Activated naive CD4-positive, alpha-beta T cell treated with anti-CD3 and anti-CD28 coated beads, Interleukin-2, amount 10 ng/mL, durations not matched to agents 7 days and 5 days (primary cell): ENCODE measurements around the gene DPF1.
"Not testable (repeated sequence)": the region's sequence is repeated elsewhere in the genome, so short reads cannot be mapped to it uniquely, and the experiment has no call there.

Experiments
- CTCF ChIA-PET: fragments of 350-600 bp; sonication (Branson Sonifier 250); formaldehyde crosslinking; loops from one replicate; lab custom pipeline; 2021; ENCODE audit warnings: antibody characterized with exemption; lab: Charles Lee
- DNase-seq: peaks from one replicate; pipeline ENCODE4 v3.0.0-alpha.2; 2020
- H3K27ac Mint-ChIP-seq: one replicate; pipeline ENCODE4 v1.8.0; 2021; ENCODE audit warnings: mild to moderate bottlenecking, moderate library complexity, mixed read lengths
- H3K27me3 Mint-ChIP-seq: one replicate; pipeline ENCODE4 v1.8.0; 2021; ENCODE audit warnings: mild to moderate bottlenecking, mixed read lengths
- H3K36me3 Mint-ChIP-seq: one replicate; pipeline ENCODE4 v1.8.0; 2021; ENCODE audit warnings: mixed read lengths
- H3K4me1 Mint-ChIP-seq: one replicate; pipeline ENCODE4 v1.8.0; 2021; ENCODE audit warnings: mixed read lengths
- H3K4me3 Mint-ChIP-seq: one replicate; pipeline ENCODE4 v1.8.0; 2021; ENCODE audit warnings: mild to moderate bottlenecking, moderate library complexity, mixed read lengths
- H3K9me3 Mint-ChIP-seq: one replicate; pipeline ENCODE4 v1.8.0; 2021; ENCODE audit warnings: mixed read lengths

The DPF1 gene

DNA sequence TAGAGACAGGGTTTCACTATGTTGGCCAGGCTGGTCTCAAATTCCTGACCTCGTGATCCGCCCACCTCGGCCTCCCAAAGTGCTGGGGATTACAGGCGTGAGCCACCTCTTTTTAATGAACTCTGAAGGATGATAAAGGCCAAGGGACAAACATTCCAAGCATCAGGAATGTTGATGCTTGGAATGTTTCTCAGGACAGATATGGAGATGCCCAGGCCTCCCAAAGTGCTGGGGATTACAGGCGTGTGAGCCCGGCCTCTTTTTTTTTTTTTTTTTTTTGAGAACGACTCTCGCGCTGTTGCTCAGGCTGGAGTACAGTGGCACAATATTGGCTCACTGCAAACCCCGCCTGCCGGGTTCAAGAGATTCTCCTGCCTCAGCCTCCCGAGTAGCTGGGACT is 37.9 kb upstream of the DPF1 start:
- CTCF ChIA-PET, DNase-seq, H3K4me3 Mint-ChIP-seq, H3K9me3 Mint-ChIP-seq, H3K27ac Mint-ChIP-seq, H3K36me3 Mint-ChIP-seq: not testable (repeated sequence)
- peaks cover 39% of the 10 kb centered on the region for H3K27me3 Mint-ChIP-seq
- H3K4me1 Mint-ChIP-seq, result peaks cover 24% of the 10 kb centered on the region

DNA sequence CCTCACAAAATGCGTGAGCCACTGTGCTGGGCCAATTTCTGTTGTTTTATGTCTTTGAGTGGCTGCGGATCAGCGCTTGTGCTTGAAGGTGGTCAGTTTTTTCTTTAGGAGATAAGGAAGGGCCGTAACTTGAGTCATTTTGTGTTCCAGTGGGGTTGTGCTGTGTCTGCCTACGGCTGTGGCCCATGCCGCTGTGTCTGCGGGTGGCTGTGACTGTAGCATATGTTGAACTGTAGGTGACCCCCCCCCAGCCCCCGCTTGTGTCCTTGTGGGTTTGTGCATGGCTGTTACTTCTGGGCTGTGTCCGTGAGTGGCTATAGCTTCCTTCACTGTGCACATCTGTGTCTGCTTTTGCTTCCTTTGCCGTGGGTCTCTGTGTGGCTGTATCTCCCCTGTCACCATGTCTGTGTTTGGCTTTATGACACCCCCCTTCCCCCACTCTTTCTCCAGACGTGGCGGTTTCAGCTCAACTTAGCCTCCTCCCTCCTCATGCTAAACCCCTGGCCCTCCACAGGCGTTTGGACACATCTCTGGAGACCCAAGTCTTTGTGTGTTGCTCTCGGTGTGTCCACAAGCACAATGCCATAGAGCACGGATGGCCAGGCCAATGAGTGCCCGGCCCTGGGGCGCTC is 31.5 kb upstream of the DPF1 start:
- H3K4me1 Mint-ChIP-seq, result peaks cover 8% of the 10 kb centered on the region
- peaks cover 62% of the 10 kb centered on the region for H3K27me3 Mint-ChIP-seq
- H3K36me3 Mint-ChIP-seq, result no peaks in the 10 kb centered on the region
- CTCF ChIA-PET, result interaction anchor here (0.9 to 1.6 kb wide), 4 partner anchors 11 to 1283 kb away, joined by 3 to 6 read pairs (median 4); no protein-coding TSS in a partner anchor
- H3K27ac Mint-ChIP-seq, result no peak overlapping the region
- DNase-seq, result no peak
- no peak overlapping the region for H3K4me3 Mint-ChIP-seq
- no peaks in the 10 kb centered on the region for H3K9me3 Mint-ChIP-seq

DNA sequence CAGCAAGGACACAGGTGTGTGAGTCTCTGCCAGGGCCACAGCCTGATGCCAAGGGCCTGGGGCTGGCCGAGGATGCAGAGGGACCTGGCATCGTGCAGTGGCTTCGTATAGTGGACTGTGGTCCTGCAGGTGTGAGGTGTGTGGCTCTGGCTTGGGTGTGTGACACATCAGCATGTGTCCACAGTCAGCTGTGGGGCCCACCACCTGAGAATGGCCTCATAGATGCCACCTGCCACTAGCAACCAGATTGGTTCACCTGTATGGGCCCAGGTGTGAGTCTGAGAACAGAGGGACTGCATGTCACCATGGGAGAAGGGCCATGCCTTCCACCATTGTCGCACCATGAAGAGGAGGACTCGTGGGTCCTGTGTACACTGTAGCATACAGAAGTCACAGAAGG is 29.8 kb upstream of the DPF1 start:
- Mint-ChIP-seq H3K27ac (no peak overlapping the region), H3K36me3 (no peaks in the 10 kb centered on the region), H3K9me3 (no peaks in the 10 kb centered on the region), H3K4me1 (peaks cover 8% of the 10 kb centered on the region), H3K4me3 (no peak overlapping the region), H3K27me3 (peaks cover 59% of the 10 kb centered on the region)
- CTCF ChIA-PET, result interaction anchor here (3.1 kb wide), 1 partner anchor 10 kb away, joined by 8 read pairs; no protein-coding TSS in a partner anchor
- DNase-seq, result no peak

DNA sequence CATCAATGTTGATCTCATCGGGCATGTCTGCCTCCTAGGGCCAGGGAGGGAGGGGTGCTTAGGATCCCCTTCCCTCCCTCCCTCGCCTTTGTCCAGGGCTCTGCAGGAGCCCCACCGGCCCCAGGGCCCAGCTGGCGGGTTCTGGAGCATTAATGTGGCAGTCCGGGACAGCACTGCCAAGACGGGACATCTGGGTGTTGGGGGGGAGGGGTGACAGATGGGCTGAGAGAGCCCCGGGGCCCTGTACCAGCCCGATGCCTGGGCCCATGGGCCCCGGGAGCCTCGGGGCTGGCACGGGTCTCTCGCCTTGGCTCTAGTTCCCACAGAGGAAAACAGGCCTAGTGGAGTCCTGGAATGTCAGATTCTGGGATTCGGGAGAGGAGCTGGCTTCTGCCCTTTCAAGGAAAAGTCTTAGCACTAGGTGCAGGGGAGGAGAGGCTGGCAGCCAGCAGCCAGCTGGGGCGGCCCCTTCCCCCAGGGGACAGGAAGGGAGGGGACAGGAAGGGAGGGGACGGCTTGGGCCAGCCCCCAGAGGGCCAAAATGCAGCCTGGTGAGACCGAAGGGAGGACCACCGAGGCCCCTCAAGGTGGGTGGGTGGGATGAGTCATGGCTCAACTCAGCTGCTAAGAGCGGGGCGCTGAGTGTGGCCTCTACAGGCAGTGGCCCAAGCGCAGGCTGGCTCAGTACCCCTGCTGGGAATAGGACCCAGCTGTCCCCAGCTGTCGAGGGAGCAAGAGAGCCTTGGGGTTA is 29.1 kb upstream of the DPF1 start:
- Mint-ChIP-seq H3K4me1 (peaks cover 8% of the 10 kb centered on the region), H3K27ac (no peak overlapping the region), H3K36me3 (no peaks in the 10 kb centered on the region), H3K27me3 (peaks cover 56% of the 10 kb centered on the region), H3K9me3 (no peaks in the 10 kb centered on the region), H3K4me3 (no peak overlapping the region)
- CTCF ChIA-PET, result interaction anchor here (3.1 kb wide), 1 partner anchor 10 kb away, joined by 8 read pairs; no protein-coding TSS in a partner anchor
- DNase-seq, result no peak

DNA sequence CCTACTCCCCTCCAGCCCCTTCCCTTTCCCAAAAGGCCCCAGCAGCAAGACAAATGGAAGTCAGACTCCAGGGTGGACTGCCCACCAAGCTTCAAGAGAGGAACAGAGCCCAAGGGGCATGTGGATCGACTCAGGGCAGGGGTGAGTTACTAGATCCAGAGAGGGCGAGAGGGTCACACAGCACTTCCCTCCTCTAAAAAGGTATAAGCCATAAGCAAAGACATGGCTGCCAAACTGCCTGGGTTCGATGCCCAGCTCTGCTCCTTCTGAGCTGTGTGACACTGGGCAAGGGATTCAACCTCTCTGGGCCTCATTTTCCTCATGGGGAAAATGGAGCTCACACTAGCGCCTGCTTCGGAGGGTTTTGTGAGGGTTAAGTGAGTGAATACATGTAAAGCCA is 28.4 kb upstream of the DPF1 start:
- H3K4me1 Mint-ChIP-seq, result peaks cover 8% of the 10 kb centered on the region
- no peaks in the 10 kb centered on the region for H3K36me3 Mint-ChIP-seq
- CTCF ChIA-PET, result interaction anchor here (3.1 kb wide), 1 partner anchor 9 kb away, joined by 8 read pairs; no protein-coding TSS in a partner anchor
- H3K4me3 Mint-ChIP-seq, result no peak overlapping the region
- no peak for DNase-seq
- H3K9me3 Mint-ChIP-seq, result no peaks in the 10 kb centered on the region
- peaks cover 52% of the 10 kb centered on the region for H3K27me3 Mint-ChIP-seq
- H3K27ac Mint-ChIP-seq, result no peak overlapping the region

DNA sequence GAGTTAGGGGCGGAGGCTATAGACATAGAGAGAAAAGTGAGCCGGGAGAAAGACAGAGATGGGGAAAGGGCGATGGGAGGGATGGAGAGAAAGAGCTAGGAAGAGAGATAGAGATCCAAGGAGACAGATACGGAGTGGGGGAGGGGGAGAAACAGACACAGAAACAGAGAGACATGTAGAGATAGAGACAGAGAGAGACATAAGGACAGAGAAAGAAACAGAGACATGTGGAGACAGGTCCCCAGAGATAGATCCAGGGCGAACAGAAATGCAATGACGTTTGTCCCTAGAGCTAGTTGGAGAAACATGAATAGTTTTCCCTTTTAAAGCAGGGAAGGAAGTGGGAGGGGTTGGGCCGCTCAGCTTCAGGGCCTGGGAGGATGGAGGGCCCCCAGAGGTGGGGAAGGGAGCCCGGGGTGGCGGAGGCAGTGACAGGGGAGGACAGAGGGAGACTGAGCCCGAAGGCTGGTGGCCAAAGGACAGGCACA is 27.6 kb upstream of the DPF1 start:
- H3K4me3 Mint-ChIP-seq, result no peak overlapping the region
- DNase-seq, result no peak
- H3K36me3 Mint-ChIP-seq, result no peaks in the 10 kb centered on the region
- peaks cover 6% of the 10 kb centered on the region for H3K4me1 Mint-ChIP-seq
- peaks cover 46% of the 10 kb centered on the region for H3K27me3 Mint-ChIP-seq
- CTCF ChIA-PET, result interaction anchor here (2.0 to 3.1 kb wide), 2 partner anchors 8 to 84 kb away, joined by 4 to 8 read pairs; partner anchors contain the start of gene CATSPERG
- H3K27ac Mint-ChIP-seq, result no peak overlapping the region
- H3K9me3 Mint-ChIP-seq, result no peaks in the 10 kb centered on the region

DNA sequence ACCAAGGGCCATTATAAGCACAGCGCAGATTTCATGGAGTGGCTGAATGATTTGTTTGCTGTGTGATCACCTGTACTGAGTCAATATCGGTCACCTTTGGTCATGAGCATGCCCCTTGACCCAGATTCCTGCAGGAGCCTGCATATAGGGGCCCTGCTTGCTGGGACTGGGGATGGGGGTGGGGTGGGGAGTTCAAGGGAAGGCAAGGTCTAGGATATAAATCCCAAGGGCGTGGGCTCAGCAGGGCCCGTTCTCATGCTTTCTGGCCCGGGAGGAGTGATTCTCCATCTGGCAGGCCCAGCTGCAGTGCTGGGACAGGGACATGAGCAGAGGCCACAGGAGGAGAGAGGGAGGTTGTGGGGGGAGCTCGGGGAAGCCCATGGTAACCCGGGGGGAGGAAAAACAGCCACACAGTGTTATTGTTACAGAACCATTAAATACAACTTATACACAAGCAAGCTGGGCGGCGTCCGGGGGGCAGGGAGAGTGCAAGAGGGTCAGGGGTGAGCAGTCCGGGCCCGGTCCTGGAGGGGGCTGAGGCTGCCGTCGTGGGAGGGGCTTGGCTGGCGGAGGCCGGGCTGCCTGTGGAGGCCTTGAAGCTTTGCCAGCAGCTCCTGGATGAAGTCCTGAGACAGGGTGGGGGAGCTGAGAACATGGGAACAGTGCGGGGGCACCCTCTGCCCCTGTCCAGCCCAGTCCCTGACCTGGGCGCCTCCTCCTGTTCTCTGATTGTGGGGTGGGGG is 27.0 kb upstream of the DPF1 start:
- H3K27ac Mint-ChIP-seq, result no peak overlapping the region
- DNase-seq, result no peak
- H3K36me3 Mint-ChIP-seq, result no peaks in the 10 kb centered on the region
- H3K9me3 Mint-ChIP-seq, result no peaks in the 10 kb centered on the region
- CTCF ChIA-PET, result interaction anchor here (2.0 to 3.1 kb wide), 2 partner anchors 8 to 84 kb away, joined by 4 to 8 read pairs; partner anchors contain the start of gene CATSPERG
- H3K4me3 Mint-ChIP-seq, result no peak overlapping the region
- peaks cover 40% of the 10 kb centered on the region for H3K27me3 Mint-ChIP-seq
- peaks cover 5% of the 10 kb centered on the region for H3K4me1 Mint-ChIP-seq

DNA sequence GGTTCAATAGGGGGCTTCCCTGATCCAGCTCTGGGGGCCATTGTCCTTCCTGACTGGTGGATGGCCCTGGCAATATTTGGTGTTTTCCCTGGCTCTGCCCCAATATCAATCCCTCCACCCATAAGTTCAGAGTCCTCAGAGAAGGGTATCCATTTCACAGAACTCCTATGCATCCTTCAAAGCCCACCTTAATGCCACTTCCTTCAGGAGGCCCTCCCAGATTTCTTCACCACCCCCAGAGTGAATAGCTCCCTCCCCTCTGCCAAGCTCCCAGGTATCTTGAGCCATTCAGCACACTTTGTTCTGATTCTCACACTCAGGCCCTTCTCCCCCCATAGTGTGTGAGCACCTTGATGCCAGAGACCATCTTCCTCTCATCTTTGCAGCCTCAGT is 26.4 kb upstream of the DPF1 start:
- Mint-ChIP-seq H3K36me3 (no peaks in the 10 kb centered on the region), H3K4me1 (peaks cover 5% of the 10 kb centered on the region), H3K9me3 (no peaks in the 10 kb centered on the region), H3K27ac (no peak overlapping the region), H3K4me3 (no peak overlapping the region), H3K27me3 (peaks cover 34% of the 10 kb centered on the region)
- CTCF ChIA-PET, result interaction anchor here (2.0 kb wide), 1 partner anchor 85 kb away, joined by 4 read pairs; the partner anchor contains the start of gene CATSPERG
- no peak for DNase-seq

DNA sequence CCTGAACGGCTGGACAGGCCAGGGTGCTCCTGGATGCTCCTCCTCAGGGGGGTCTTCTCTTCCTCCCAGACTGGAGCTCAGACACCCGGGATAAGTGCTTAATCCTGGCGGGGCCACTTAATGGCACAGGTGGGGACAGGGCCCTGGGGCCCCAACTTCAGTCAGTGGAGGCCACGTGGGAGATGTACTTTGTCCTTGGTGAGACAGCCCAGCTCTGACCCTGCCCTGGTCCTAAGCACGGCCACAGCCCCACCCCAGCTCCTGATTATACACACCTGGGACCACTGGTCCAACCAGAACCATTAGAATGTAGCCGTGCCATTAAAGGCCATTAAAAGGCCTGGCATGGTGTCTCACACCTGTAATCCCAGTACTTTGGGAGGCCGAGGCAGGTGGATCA is 24.4 kb upstream of the DPF1 start:
- Mint-ChIP-seq H3K36me3 (no peaks in the 10 kb centered on the region), H3K4me3 (no peak overlapping the region), H3K4me1 (peaks cover 7% of the 10 kb centered on the region), H3K27ac (no peak overlapping the region), H3K27me3 (peaks cover 15% of the 10 kb centered on the region), H3K9me3 (no peaks in the 10 kb centered on the region)
- CTCF ChIA-PET, result interaction anchor here (0.7 to 1.0 kb wide), 2 partner anchors 14 to 18 kb away, joined by 3 to 5 read pairs; no protein-coding TSS in a partner anchor
- DNase-seq, result no peak

DNA sequence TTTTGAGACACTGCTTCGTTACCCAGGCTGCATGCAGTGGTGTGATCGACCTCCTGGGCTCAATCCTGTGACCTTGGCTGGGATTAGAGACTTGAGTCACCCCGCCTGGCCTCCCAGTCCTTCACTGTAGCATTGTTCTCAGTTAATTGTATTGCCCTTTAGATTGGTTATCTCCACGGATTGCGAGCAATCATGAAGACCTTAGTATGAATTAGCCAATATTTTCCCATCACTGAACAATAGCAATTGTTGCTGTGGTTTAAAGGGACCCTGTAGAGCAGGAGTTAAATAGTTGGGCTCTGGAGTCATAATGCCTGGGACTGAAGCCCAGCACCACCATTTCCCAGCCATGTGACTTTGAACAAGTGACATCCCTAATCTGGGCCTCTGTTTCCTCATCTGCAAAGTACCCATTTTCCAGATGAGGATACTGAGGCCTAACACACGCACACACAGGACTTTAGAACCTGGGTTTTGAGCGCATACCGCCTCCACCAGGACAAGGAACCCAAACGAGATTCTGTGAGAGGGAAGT is 23.8 kb upstream of the DPF1 start:
- CTCF ChIA-PET, result interaction anchor here (1.0 to 1.1 kb wide), 2 partner anchors 13 to 346 kb away, joined by 3 to 5 read pairs; no protein-coding TSS in a partner anchor
- no peak for DNase-seq
- no peak overlapping the region for H3K27ac Mint-ChIP-seq
- H3K36me3 Mint-ChIP-seq, result no peaks in the 10 kb centered on the region
- no peak overlapping the region for H3K4me3 Mint-ChIP-seq
- peaks cover 7% of the 10 kb centered on the region for H3K4me1 Mint-ChIP-seq
- H3K27me3 Mint-ChIP-seq, result peaks cover 15% of the 10 kb centered on the region
- no peaks in the 10 kb centered on the region for H3K9me3 Mint-ChIP-seq

DNA sequence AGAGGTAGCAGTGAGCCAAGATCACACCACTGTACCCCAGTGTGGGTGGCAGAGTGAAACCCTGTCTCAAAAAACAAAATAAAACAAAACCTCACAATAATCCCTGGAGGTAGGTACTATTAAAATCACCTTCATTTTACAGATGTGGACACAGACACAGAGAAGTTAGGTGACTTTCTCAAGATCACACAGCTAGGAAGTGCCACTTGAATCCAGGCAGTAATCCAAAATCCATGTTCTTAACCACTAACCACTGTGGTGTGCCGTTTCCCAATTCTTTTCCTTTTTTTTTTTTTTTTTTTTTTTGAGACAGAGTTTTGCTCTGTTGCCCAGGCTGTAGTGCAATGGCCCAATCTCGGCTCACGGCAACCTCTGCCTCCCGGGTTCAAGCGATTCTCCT is 23.1 kb upstream of the DPF1 start:
- peaks cover 7% of the 10 kb centered on the region for H3K4me1 Mint-ChIP-seq
- no peaks in the 10 kb centered on the region for H3K36me3 Mint-ChIP-seq
- no peaks in the 10 kb centered on the region for H3K9me3 Mint-ChIP-seq
- H3K27ac Mint-ChIP-seq, result no peak overlapping the region
- no peak for DNase-seq
- CTCF ChIA-PET, result interaction anchor here (1.1 kb wide), 1 partner anchor 345 kb away, joined by 3 read pairs; no protein-coding TSS in a partner anchor
- no peak overlapping the region for H3K4me3 Mint-ChIP-seq
- H3K27me3 Mint-ChIP-seq, result peaks cover 9% of the 10 kb centered on the region

DNA sequence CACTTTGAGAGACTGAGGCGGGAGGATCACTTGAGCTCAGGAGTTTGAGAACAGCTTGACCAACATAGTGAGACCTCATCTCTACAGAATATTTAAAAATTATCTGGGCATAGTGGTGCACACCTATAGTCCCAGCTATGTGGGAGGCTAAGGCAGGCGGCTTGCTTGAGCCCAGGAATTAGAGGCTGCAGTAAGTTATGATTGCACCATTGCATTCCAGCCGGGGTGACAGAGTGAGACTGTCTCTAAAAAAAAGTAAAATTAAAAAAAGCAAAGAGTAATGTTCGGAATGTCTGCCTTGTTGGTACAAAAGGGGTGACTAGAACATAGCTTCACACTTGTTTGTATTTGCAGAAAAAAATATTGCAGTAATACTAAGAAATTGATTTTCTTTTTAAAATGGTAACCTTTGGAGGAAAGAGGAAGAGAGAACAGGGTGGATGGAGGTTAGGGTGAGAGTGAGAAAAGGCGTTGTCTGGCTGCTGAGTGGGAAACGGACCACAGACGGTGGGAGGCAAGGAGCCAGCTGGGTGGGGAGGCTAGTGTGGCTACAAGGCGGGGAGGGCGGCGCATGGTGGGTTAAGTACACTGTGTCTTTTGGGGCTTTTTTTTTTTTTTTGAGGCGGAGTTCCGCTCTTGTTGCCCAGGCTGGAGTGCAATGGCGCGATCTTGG is 21.9 kb upstream of the DPF1 start:
- Mint-ChIP-seq H3K9me3 (no peaks in the 10 kb centered on the region), H3K27ac (no peak overlapping the region), H3K4me1 (peaks cover 2% of the 10 kb centered on the region), H3K36me3 (no peaks in the 10 kb centered on the region), H3K4me3 (no peak overlapping the region), H3K27me3 (peaks cover 2% of the 10 kb centered on the region)
- DNase-seq, result no peak
- CTCF ChIA-PET, result interaction anchor here (0.8 kb wide), 1 partner anchor 85 kb away, joined by 3 read pairs; no protein-coding TSS in a partner anchor

DNA sequence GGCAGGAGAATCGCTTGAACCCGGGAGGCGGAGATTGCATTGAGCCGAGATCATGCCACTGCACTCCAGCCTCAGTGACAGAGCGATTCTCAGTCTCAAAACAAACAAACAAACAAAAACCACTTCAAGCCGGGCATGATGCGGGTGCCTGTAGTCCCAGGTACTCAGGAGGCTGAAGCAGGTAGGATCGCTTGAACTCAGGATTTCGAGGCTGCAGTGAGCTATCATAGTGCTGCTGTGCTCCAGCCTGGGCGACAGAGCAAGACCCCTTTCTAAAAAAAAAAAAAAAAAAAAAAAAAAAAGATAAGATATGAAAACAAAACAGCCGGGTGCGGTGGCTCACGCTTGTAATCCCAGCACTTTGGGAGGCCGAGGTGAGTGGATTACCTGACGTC is 19.3 kb upstream of the DPF1 start:
- Mint-ChIP-seq H3K9me3 (no peaks in the 10 kb centered on the region), H3K4me3 (no peak overlapping the region), H3K27ac (no peak overlapping the region), H3K4me1 (peaks cover 2% of the 10 kb centered on the region), H3K27me3 (peaks cover 16% of the 10 kb centered on the region), H3K36me3 (no peaks in the 10 kb centered on the region)
- CTCF ChIA-PET, result interaction anchor here (1.0 to 2.5 kb wide), 9 partner anchors 9 to 344 kb away, joined by 3 to 13 read pairs (median 8); partner anchors contain the start of genes CATSPERG and PSMD8
- no peak for DNase-seq
